NCI-H748 (cell line): ENCODE measurements around the gene RBBP5.
A peak's percentile ranks its signal among the peaks of the same experiment; 100 is the strongest.

ENCODE experiments used
- DNase-seq: peaks from one replicate; lab custom pipeline; 2025; ENCODE audit not compliant: unreplicated experiment; lab: John Stamatoyannopoulos, UW

The RBBP5 gene

DNA sequence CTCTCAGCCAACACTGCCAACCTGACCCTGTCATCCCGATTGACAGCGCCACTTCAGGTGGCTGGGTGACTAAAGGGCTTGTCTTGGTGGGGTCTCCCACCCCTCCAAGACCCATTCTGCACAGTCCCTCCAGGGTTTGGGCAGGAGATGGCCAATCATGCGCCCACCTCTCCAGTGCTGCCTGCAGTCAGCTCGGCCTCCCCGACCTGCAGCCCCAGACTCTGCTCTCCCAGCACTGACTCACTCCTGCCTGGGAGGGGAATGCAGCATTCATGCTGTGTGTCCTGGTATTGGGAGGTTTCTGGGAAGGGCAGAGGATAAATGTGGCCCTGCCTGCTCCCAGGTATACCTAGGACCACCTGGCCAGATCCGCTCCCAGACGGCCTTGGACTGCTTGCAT, 47.3 kb downstream of the RBBP5 start:
- no peak for DNase-seq

- no peak for DNase-seq
Measured at GRCh38 chr1:205074084-205074483, 47.7 kb downstream of the RBBP5 start.

GRCh38 chr1:205073511-205073910, 48.3 kb downstream of the RBBP5 start:
- no peak for DNase-seq

DNA sequence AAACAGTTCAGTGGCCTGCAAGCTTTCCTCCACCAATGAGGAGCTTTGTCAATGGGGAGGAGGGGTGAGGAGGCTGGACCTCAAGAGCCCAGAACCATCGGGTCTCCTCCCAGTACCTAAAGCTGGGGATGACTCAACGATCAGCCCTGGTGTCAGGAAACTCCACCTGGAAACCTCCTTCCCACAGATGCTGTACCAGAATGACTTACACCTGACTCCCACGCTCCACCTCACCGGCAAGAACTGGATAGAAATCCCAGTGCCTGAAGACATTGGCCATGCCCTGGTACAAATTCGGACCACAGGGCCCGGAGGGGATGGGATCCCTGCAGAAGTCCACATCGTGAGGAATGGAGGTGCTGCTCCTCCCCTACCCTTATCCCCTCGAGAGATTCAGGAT, 48.9 kb downstream of the RBBP5 start:
- DNase-seq: no peak

- no peak for DNase-seq
Measured at GRCh38 chr1:205072286-205072685, 49.5 kb downstream of the RBBP5 start.

DNA sequence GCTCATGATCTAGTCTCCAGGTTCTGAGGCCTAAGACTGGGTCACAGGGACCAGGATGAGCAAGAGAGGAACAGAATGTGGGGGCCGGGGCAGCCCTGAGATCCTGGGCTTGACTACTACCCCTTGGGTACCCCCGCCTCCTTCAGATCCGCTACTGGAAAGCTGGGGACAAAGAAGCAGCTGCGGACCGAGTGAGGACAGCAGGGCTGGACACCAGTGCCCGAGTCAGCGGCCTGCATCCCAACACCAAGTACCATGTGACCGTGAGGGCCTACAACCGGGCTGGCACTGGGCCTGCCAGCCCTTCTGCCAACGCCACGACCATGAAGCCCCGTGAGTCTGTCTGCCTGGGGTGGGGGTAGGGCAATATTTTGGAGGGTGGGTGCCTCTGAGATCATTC, 50.0 kb downstream of the RBBP5 start:
- no peak for DNase-seq

DNA sequence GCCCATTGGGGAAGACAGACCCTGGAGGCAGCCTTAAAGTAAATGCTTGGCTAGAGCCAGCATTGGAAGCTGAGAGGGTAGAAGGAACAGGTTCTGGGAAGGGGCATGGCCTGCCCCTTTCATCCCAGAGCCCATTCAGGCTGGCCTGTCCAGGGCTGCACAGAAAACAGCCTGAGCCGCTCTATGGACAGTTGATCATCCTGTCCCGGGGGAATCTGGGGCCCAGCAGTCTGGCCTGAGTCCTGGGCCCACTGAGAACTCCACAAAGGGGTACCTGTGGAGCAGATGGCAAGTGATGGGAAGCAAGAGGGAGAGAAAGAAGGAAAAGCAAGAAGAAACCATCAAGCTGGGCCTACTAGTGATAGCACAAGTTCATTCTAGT, 50.8 kb downstream of the RBBP5 start:
- DNase-seq: no peak

- DNase-seq: no peak
Measured at GRCh38 chr1:205069371-205070125, 52.2 kb downstream of the RBBP5 start.

DNA sequence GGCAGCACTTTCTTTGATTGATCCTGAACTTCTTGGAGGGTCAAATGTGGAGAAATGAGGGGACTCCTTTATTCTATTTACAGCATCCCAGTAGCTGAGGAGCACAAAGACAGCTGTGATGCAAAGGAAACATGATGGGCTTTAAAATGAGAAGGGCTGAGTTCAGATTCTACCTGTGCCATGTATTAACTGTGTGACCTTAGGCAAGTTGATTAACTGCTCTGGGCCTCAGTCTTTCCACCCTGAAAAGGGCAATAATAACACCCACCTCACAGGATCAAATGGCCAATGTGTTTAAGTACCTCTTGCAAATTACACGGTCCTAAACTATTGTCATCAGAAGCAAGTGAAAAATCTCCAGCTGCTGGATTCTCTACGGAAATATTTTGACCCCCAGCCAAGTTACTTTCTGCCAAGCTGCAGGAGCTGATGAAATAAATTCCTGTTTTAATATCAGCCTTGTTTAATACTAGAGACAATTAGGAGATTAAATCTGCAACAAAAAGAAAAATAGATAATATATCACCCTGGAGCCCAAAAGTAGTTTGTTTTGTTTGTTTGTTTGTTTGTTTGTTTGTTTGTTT, 53.2 kb downstream of the RBBP5 start:
- DNase-seq: no peak

GRCh38 chr1:205068001-205068400, 53.8 kb downstream of the RBBP5 start:
- DNase-seq: no peak

DNA sequence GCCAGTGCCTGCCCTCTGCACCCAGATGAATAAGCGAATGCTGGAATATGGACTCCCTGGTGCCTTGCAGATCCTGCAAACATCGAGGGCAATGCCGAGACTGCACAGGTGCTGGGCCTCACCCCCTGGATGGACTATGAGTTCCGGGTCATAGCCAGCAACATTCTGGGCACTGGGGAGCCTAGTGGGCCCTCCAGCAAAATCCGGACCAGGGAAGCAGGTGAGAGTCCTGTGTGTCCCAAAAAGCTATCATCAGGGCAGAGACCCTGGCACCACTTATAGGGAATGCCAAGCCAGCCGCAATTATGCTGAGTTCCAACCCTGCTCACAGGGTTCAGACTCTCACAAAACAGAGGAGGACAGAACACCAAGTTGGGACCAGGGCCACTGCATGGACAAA, 54.7 kb downstream of the RBBP5 start:
- DNase-seq: no peak

DNA sequence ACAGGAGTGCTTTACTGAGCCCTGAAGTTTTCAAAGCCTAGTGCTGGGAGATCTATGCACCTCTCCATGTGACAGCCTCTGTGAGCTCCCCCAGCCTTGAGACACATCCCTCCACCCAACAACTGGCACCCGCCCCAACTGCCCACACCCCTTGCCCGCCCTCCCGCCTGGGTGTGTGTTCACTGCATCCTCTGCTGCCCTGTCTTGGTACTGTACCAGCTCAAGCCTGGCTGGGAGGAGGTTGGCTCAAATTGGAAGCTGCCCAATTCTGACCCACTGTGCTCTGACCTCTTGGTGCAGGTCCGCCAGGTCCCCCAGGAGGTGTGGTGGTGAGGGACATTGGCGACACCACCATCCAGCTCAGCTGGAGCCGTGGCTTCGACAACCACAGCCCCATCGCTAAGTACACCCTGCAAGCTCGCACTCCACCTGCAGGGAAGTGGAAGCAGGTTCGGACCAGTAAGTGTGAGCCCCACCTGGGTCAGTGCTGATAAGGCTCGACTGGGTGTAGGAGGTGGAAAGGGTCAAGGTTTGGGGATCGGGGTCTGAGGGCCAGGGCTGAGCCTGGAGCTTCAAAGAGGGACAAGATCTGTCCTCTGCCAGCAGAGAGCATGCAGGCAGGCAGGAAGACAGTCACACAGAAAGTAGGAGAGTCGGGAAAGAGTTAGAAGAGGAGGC, 55.5 kb downstream of the RBBP5 start:
- no peak for DNase-seq

DNA sequence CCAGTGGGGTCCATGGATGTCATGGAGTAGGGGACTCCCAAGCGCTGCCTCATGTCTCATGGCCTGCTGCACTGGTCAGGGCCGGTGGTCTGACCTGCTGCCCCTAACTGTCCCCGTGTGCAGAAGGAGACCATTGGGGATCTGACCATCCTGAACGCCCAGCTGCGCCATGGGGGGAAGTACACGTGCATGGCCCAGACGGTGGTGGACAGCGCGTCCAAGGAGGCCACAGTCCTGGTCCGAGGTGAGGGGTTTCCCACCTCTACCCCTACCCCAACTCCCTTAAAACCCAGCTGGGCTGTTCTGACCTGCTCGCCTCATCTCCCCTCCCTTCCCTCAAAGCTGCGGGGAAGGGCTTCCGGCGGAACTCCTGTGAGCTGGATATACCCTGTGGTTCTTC, 56.1 kb downstream of the RBBP5 start:
- no peak for DNase-seq

DNA sequence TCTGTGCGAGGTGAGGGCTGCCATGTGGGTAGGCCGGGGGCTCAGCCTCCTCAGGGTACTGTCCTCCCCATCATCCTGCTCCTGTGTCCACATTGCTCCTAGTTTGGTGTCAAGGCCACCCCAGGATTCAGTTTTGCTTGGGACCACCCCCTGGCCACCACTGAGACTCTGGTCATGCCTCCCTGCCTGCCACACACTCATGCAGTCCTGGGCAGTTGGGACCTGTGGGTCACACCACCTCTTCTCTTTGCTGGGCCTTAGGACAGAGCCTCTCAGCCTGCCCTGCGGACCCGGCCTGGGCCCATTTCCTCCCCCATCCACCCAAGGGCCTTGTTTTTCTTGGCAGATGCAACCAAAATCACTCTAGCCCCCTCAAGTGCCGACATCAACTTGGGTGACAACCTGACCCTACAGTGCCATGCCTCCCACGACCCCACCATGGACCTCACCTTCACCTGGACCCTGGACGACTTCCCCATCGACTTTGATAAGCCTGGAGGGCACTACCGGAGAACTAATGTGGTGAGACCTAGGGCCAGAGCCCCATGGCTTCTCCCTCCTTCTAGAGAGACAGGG, 56.9 kb downstream of the RBBP5 start:
- no peak for DNase-seq

DNA sequence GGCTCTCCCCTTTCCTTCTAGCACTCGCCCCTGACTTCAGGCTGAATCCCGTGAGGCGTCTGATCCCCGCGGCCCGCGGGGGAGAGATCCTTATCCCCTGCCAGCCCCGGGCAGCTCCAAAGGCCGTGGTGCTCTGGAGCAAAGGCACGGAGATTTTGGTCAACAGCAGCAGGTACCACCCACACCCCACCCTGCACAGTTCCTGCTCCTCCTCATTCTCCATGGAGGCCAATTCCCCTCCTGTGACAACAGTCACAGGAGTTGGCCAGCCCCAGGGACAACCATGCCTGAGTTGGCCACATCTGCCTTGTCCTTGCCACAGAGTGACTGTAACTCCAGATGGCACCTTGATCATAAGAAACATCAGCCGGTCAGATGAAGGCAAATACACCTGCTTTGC, 57.5 kb downstream of the RBBP5 start:
- DNase-seq: no peak

DNA sequence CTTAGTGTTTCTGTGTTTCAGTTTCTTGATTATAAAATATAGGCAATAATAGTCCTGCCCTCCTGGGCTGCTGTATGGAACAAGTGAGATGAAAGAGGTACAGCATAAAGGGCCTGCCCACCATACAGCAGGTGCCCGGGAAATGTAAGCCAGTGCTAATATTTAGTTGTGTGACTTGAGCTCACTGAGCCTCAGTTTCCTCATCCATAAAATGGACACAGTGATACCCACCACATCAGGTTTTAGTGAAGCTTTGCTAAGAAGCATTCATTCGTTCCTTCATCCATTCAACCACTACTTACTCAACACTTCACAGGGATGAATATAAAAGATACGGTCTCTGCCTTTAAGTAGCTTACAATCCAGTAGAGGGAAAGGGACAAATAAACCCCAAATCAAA, 58.9 kb downstream of the RBBP5 start:
- DNase-seq: no peak

GRCh38 chr1:205062319-205062718, 59.5 kb downstream of the RBBP5 start:
- DNase-seq: no peak

DNA sequence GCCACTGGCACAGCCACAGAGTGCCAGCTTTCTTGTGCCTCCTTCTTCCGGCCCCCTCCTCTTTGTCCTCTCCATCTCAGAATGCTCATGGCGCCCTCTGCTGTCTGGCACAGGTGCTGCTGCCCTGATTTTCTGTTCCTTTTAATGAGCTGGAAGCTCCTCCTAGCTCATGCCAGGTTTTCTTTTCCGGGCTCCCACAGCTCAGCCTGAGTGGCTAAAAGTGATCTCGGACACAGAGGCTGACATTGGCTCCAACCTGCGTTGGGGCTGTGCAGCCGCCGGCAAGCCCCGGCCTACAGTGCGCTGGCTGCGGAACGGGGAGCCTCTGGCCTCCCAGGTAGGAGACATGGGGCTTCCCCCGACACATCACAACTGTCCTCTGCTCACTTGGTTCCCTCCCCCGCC, 60.1 kb downstream of the RBBP5 start:
- DNase-seq: peak; percentile 49

DNA sequence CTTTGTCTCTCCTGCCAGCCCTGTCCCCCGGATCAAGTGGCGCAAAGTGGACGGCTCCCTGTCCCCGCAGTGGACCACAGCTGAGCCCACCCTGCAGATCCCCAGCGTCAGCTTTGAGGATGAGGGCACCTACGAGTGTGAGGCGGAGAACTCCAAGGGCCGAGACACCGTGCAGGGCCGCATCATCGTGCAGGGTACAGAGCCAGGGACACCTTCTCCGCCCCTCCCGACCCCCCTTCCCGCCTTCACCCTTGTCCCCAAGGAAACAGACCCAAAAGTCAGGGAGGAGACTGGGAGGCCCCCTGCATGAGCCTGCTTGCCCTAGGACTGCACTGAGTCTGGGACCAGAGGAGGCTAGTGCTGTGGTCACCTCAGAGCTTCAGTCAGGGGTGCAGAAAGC, 60.6 kb downstream of the RBBP5 start:
- no peak for DNase-seq

DNA sequence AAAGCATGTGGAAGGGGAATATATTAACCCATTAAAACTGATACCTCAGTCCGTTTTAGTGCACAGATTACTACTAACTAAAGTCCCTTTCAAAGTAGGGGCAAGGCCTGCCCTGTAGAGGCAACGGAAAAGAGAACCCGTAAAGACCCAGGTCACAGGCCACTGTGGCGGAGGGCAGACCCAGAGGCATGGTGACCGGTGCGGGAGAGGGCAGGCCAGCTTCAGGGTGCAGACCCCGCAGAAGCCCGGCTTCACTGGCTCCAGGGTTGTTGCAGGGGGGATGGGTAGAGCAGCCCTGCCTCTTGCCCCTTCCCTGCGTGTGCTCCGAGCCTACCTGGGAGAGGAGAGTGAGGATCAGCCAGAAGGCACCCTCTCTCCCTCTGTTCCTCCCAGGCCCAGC, 61.0 kb downstream of the RBBP5 start:
- DNase-seq: no peak

- DNase-seq: no peak
Measured at GRCh38 chr1:205059660-205060059, 62.1 kb downstream of the RBBP5 start.

- no peak for DNase-seq
Measured at GRCh38 chr1:205058853-205059252, 62.9 kb downstream of the RBBP5 start.
